ENCODE measurements around the gene CTDSP2. TPM values are rescaled to one million over a fixed set of nuclear protein-coding genes. Genes with fewer than 3 reads are reported as not detected.
"Not testable (repeated sequence)": the region's sequence is repeated elsewhere in the genome, so short reads cannot be mapped to it uniquely, and the experiment has no call there.

The CTDSP2 gene
- total RNA-seq, 1 donor from 2014 or later: 181 TPM

DNA sequence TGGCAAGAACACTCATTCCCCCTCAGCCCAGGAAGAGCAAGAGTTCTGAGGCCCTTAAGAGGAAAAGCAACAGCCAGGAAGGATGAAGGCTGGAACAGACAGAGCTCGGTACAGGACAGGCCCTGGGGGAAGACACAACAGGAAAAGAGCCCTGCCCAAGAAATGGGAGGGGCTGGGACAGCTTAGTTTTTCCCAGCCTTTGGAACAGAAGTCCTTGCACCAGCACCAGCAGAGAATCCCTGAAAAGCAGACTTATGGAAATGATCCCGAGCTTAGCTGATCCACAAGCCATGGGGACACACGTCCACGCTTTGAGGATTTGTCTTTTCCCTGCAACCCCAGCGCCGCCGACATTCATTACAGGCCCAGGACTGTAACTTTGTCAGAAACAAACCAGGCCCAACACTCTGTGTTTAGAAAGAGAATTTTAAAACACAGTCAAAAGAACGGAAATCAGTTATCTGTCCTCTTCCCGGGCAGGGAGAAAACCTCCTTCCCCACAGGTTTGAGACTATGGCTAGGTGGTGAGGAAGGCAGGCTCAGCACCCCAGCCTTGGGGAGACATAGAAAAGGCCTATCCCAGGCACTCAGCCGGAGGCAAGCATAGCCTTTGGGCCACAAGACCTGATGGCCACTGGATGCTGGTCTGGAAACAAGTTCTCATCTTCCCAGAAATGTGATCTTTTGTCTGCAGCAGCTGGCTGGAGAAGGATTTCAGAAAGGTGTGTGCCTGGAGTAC, 24.0 kb downstream of the CTDSP2 start:
- Mint-ChIP-seq H3K4me1 (ENCODE audit: unreplicated experiment) (peaks cover 43% of the 10 kb centered on the region), H3K36me3 (ENCODE audit: low read depth, unreplicated experiment) (peaks cover 58% of the 10 kb centered on the region), H3K27me3 (ENCODE audit: unreplicated experiment) (peaks cover 19% of the 10 kb centered on the region), H3K9me3 (ENCODE audit: unreplicated experiment) (no peaks in the 10 kb centered on the region), H3K4me3 (ENCODE audit: unreplicated experiment) (peak overlapping the region; percentile 58), H3K27ac (ENCODE audit: unreplicated experiment) (peak overlapping the region; percentile 67)
- no peak for DNase-seq (ENCODE audit: low spot score)
- TF ChIP-seq, protein P1, sequence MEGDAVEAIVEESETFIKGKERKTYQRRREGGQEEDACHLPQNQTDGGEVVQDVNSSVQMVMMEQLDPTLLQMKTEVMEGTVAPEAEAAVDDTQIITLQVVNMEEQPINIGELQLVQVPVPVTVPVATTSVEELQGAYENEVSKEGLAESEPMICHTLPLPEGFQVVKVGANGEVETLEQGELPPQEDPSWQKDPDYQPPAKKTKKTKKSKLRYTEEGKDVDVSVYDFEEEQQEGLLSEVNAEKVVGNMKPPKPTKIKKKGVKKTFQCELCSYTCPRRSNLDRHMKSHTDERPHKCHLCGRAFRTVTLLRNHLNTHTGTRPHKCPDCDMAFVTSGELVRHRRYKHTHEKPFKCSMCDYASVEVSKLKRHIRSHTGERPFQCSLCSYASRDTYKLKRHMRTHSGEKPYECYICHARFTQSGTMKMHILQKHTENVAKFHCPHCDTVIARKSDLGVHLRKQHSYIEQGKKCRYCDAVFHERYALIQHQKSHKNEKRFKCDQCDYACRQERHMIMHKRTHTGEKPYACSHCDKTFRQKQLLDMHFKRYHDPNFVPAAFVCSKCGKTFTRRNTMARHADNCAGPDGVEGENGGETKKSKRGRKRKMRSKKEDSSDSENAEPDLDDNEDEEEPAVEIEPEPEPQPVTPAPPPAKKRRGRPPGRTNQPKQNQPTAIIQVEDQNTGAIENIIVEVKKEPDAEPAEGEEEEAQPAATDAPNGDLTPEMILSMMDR (IDR thresholded peaks at IDR 0.05; ENCODE audit: unreplicated experiment): no peak

DNA sequence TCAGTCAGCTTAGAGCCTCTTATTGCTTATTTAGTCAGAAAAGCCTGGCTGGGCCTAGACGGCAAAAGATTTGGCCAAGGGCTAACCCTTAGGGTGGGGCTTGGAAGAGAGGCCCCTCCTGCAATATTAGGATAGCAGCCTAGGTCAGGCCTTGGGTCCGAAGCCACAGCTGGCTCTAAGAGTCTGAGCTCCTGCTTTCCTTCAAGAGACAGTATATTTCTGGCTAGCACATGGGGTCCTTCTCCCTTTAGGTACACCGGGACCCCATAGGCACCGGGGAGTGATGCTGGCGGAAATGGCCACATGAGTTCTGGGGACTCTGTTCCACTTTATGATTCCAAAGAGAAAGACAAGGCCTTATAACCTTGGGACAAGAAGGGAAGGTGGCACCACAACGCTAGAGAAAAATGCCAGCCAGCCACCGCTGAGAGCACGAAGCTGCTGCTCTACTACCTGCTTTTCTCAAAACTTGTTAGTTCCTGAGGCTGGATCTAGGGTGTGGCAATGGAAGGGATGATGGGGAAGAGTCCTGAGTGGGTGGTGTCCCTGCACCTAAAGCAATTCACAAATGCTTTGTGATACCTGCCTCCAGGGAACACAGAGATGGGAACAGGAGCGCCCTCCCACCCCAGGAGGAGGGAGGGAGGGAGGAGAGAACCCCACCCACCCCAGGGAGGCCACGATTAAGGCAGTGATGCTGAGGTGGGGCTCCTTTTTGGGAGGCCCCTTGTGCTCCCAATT, 24.9 kb downstream of the CTDSP2 start:
- no peak for DNase-seq (ENCODE audit: low spot score)
- H3K9me3 Mint-ChIP-seq (ENCODE audit: unreplicated experiment): no peaks in the 10 kb centered on the region
- no peak overlapping the region for H3K4me3 Mint-ChIP-seq (ENCODE audit: unreplicated experiment)
- H3K36me3 Mint-ChIP-seq (ENCODE audit: low read depth, unreplicated experiment): peaks cover 52% of the 10 kb centered on the region
- TF ChIP-seq, protein P1 (IDR thresholded peaks at IDR 0.05; ENCODE audit: unreplicated experiment): no peak
- H3K27me3 Mint-ChIP-seq (ENCODE audit: unreplicated experiment): peaks cover 16% of the 10 kb centered on the region
- no peak overlapping the region for H3K27ac Mint-ChIP-seq (ENCODE audit: unreplicated experiment)
- H3K4me1 Mint-ChIP-seq (ENCODE audit: unreplicated experiment): peaks cover 44% of the 10 kb centered on the region

DNA sequence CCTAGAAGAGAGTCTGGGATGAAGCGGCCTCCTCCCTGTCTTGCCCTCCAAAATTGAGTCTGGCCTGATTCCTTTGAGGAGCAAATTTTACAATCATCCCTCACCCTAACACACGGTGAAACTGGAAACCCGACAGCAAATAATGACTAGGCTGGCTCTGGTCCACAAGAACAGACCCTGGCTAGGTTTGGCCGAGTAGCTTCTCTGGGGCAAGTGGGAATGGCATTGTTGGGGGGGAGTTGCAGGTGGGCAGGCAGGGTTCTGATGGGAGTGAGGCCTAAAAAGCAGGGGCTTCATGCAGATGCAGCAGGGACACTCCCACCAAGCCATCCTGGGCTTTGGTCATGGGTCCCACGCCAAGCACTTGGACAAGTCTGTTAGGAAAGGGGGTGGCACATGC, 25.5 kb downstream of the CTDSP2 start:
- H3K27me3 Mint-ChIP-seq (ENCODE audit: unreplicated experiment): peaks cover 20% of the 10 kb centered on the region
- not testable (repeated sequence) for DNase-seq (ENCODE audit: low spot score); H3K4me3 Mint-ChIP-seq (ENCODE audit: unreplicated experiment); H3K9me3 Mint-ChIP-seq (ENCODE audit: unreplicated experiment); H3K27ac Mint-ChIP-seq (ENCODE audit: unreplicated experiment)
- peaks cover 52% of the 10 kb centered on the region for H3K36me3 Mint-ChIP-seq (ENCODE audit: low read depth, unreplicated experiment)
- peaks cover 44% of the 10 kb centered on the region for H3K4me1 Mint-ChIP-seq (ENCODE audit: unreplicated experiment)

DNA sequence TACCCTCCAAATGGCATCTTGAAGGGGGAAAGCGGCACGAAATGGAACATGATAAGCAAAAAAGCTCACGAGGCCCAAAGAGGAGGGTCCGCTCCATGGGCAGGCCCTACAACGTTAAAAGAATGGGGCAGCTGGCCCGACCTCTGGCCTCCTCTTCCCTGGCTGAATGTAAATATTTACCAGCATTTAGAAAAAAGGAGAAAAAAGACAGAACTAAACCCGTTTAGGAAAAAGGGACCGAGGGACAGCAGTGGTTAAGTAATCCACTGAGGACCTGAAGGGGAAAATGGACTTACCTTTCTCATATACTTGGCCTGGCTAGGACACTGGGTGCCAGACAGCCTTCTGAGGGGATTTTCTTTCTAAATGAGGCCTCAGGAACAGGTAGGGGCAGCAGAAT, 26.4 kb downstream of the CTDSP2 start:
- H3K27me3 Mint-ChIP-seq (ENCODE audit: unreplicated experiment): peaks cover 20% of the 10 kb centered on the region
- H3K4me1 Mint-ChIP-seq (ENCODE audit: unreplicated experiment): peaks cover 41% of the 10 kb centered on the region
- H3K4me3 Mint-ChIP-seq (ENCODE audit: unreplicated experiment); H3K9me3 Mint-ChIP-seq (ENCODE audit: unreplicated experiment); H3K27ac Mint-ChIP-seq (ENCODE audit: unreplicated experiment); DNase-seq (ENCODE audit: low spot score): not testable (repeated sequence)
- peaks cover 44% of the 10 kb centered on the region for H3K36me3 Mint-ChIP-seq (ENCODE audit: low read depth, unreplicated experiment)

DNA sequence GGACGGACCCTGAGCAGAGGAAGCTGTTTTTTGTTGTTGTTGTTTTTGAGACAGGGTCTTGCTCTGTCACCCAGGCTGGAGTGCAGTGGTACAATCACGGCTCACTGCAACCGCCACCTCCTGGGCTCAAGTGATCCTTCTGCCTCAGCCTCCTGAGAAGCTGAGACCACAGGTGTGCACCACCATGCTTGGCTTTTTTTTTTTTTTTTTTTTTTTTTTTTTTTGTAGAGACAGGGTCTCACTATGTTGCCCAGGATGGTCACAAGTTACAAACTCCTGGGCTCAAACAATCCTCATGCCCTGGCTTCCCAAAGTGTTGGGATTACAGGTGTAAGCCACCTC, 28.6 kb downstream of the CTDSP2 start:
- not testable (repeated sequence) for DNase-seq (ENCODE audit: low spot score); H3K4me3 Mint-ChIP-seq (ENCODE audit: unreplicated experiment); H3K27ac Mint-ChIP-seq (ENCODE audit: unreplicated experiment); H3K9me3 Mint-ChIP-seq (ENCODE audit: unreplicated experiment)
- peaks cover 11% of the 10 kb centered on the region for H3K27me3 Mint-ChIP-seq (ENCODE audit: unreplicated experiment)
- H3K4me1 Mint-ChIP-seq (ENCODE audit: unreplicated experiment): peaks cover 28% of the 10 kb centered on the region
- peaks cover 34% of the 10 kb centered on the region for H3K36me3 Mint-ChIP-seq (ENCODE audit: low read depth, unreplicated experiment)

DNA sequence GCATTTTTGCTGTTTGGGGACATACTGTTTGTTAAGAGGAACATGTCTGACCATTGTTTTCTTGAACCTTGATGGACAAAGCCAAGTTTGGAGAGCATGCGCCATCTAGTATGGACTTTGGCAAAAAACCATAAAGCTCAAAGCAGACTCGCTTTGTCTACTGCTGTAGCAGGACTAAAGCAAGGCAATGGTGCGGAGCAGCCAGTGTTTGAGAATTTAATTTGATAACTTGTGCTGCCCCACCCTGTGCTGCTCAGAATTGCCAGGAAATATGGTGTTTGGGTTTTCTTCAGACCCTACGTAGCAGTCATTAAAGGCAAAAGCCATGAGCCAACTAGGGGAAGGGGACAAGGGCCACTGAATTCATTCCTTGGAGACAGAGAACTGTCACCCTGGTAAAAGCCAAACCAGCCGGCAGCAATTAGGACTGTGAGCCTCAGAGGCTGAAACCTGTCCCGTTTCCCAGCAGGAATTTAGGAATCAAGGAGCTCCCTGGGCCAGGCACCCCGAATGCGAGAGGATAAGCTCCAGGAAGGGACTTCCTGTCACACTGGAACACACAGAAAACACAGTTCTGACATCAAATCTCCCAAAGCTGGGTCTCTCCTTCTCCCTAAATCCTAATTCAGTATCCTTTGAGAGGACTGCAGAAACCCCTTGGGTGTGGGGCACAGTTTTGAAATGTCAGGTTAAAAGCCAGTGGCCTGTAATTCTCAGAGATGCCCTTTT, 29.1 kb downstream of the CTDSP2 start:
- Mint-ChIP-seq H3K36me3 (ENCODE audit: low read depth, unreplicated experiment) (peaks cover 32% of the 10 kb centered on the region), H3K27me3 (ENCODE audit: unreplicated experiment) (peaks cover 14% of the 10 kb centered on the region), H3K9me3 (ENCODE audit: unreplicated experiment) (no peaks in the 10 kb centered on the region), H3K27ac (ENCODE audit: unreplicated experiment) (no peak overlapping the region), H3K4me3 (ENCODE audit: unreplicated experiment) (no peak overlapping the region), H3K4me1 (ENCODE audit: unreplicated experiment) (peaks cover 22% of the 10 kb centered on the region)
- TF ChIP-seq, protein P1 (IDR thresholded peaks at IDR 0.05; ENCODE audit: unreplicated experiment): no peak
- DNase-seq (ENCODE audit: low spot score): no peak

All from endothelial cell (in vitro differentiated cells).